ENCODE results near the gene KRTAP10-11. TPM values are rescaled to one million over a fixed set of nuclear protein-coding genes. Genes with fewer than 3 reads are reported as not detected.
"Not testable (repeated sequence)": the region's sequence is repeated elsewhere in the genome, so short reads cannot be mapped to it uniquely, and the experiment has no call there.

KRTAP10-11 gene
- total RNA-seq, 5 donors from 2014 or later (not counting 1 experiment from before 2014, with no cell fraction given), result not detected

- H3K27me3 Mint-ChIP-seq; H3K27ac ChIP-seq (ENCODE audit: low read length); CTCF ChIA-PET; DNase-seq; H3K4me3 Mint-ChIP-seq; H3K9me3 ChIP-seq; H3K36me3 ChIP-seq (ENCODE audit: control insufficient read depth in 2 of 2, extremely low read depth in 1 of 2, insufficient read depth in 1 of 2, low read length in 1 of 2); ATAC-seq (replicated peaks in 1 of 4); H3K4me3 ChIP-seq (ENCODE audit: control insufficient read depth in 1 of 2, extremely low read depth in 1 of 2, low read length in 1 of 2); POLR2A ChIA-PET; H3K27me3 ChIP-seq (replicated peaks in 1 of 2; ENCODE audit: control insufficient read depth in 2 of 2, extremely low read depth in 1 of 2, insufficient read depth in 2 of 2, low read length in 1 of 2): not testable (repeated sequence)
- peaks cover 15 to 32% (median 31%) of the 10 kb centered on the region in 3 donors for H3K4me1 Mint-ChIP-seq
- WGBS (ENCODE audit: insufficient coverage), result 88% methylated on average over 14 of the region's 20 CpGs
- H3K27ac Mint-ChIP-seq, result peak overlapping the region in 1 of 2 donors; percentile 28
- peaks cover 9 to 58% of the 10 kb centered on the region in 2 experiments for H3K4me1 ChIP-seq (ENCODE audit: control insufficient read depth in 1 of 2, extremely low read depth in 1 of 2, insufficient read depth in 2 of 2, low read length in 2 of 2)
- H3K36me3 Mint-ChIP-seq, result peaks cover 32% of the 10 kb centered on the region
- peaks cover 38 to 53% (median 43%) of the 10 kb centered on the region in 3 donors for H3K9me3 Mint-ChIP-seq
Observed at GRCh38 chr21:44627181-44627822, 18.9 kb upstream of the KRTAP10-11 start.

GRCh38 chr21:44627831-44628233, 18.4 kb upstream of the KRTAP10-11 start:
- H3K27ac Mint-ChIP-seq, H3K4me3 Mint-ChIP-seq: not testable (repeated sequence)

GRCh38 chr21:44628707-44629391, 17.4 kb upstream of the KRTAP10-11 start:
- H3K9me3 Mint-ChIP-seq, result peaks cover 25 to 50% (median 33%) of the 10 kb centered on the region in 3 donors
- Histone ChIP-seq H3K9me3 (peaks cover 3% of the 10 kb centered on the region), H3K36me3 (ENCODE audit: control insufficient read depth in 2 of 2, extremely low read depth in 1 of 2, insufficient read depth in 1 of 2, low read length in 1 of 2) (no peaks in the 10 kb centered on the region), H3K4me1 (ENCODE audit: control insufficient read depth in 1 of 2, extremely low read depth in 1 of 2, insufficient read depth in 2 of 2, low read length in 2 of 2) (peaks cover 9 to 58% of the 10 kb centered on the region in 2 experiments), H3K27me3 (replicated peaks in 1 of 2; ENCODE audit: control insufficient read depth in 2 of 2, extremely low read depth in 1 of 2, insufficient read depth in 2 of 2, low read length in 1 of 2) (no peaks in the 10 kb centered on the region), H3K27ac (ENCODE audit: low read length) (no peak overlapping the region), H3K4me3 (ENCODE audit: control insufficient read depth in 1 of 2, extremely low read depth in 1 of 2, low read length in 1 of 2) (no peak overlapping the region)
- no peak overlapping the region for H3K4me3 Mint-ChIP-seq
- H3K36me3 Mint-ChIP-seq, result peaks cover 27% of the 10 kb centered on the region
- WGBS (ENCODE audit: insufficient coverage), result 89% methylated on average over 13 of the region's 18 CpGs
- CTCF ChIA-PET, result interaction anchor here in 1 of 2 donors (0.6 kb wide), 2 partner anchors 10 to 113 kb away, joined by 3 read pairs; no protein-coding TSS in a partner anchor
- no peaks in the 10 kb centered on the region for H3K27me3 Mint-ChIP-seq
- ATAC-seq (replicated peaks in 1 of 4) (no peak), DNase-seq (no peak)
- POLR2A ChIA-PET, result interaction anchor here in 1 of 2 donors (0.6 kb wide), 1 partner anchor 18 kb away, joined by 5 read pairs; no protein-coding TSS in a partner anchor
- H3K27ac Mint-ChIP-seq, result no peak overlapping the region
- H3K4me1 Mint-ChIP-seq, result peaks cover 15 to 32% (median 31%) of the 10 kb centered on the region in 3 donors

More at GRCh38 chr21:44627831-44628233, 18.4 kb upstream of the KRTAP10-11 start:
- DNase-seq; H3K36me3 ChIP-seq (ENCODE audit: control insufficient read depth in 2 of 2, extremely low read depth in 1 of 2, insufficient read depth in 1 of 2, low read length in 1 of 2); ATAC-seq (replicated peaks in 1 of 4); H3K4me3 ChIP-seq (ENCODE audit: control insufficient read depth in 1 of 2, extremely low read depth in 1 of 2, low read length in 1 of 2); H3K27me3 ChIP-seq (replicated peaks in 1 of 2; ENCODE audit: control insufficient read depth in 2 of 2, extremely low read depth in 1 of 2, insufficient read depth in 2 of 2, low read length in 1 of 2); H3K27me3 Mint-ChIP-seq; POLR2A ChIA-PET; H3K9me3 ChIP-seq; CTCF ChIA-PET; H3K27ac ChIP-seq (ENCODE audit: low read length): not testable (repeated sequence)
- Mint-ChIP-seq H3K9me3 (peaks cover 33 to 49% (median 38%) of the 10 kb centered on the region in 3 donors), H3K4me1 (peaks cover 15 to 32% (median 31%) of the 10 kb centered on the region in 3 donors), H3K36me3 (peaks cover 27% of the 10 kb centered on the region)
- H3K4me1 ChIP-seq (ENCODE audit: control insufficient read depth in 1 of 2, extremely low read depth in 1 of 2, insufficient read depth in 2 of 2, low read length in 2 of 2), result peaks cover 9 to 58% of the 10 kb centered on the region in 2 experiments
- WGBS (ENCODE audit: insufficient coverage), result 100% methylated on average over 1 of the region's 15 CpGs

DNA sequence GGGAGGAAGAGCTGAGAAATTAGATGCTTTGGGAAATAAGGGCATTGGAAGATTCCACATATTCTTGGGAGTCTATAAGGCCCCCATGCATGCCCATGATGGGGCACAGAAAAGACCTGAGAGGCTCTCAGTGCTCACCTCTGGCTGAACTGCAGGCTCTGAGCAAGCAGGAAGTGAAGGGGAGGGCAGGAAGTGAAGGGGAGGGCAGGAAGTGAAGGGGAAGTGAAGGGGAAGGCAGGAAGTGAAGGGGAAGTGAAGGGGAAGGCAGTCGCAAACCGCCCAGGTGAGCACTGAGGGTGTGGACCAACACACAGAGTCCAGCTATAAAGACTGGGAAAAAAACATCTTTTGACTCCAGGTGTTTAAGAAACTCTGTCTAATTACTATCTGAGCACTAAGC, 15.8 kb upstream of the KRTAP10-11 start:
- Histone ChIP-seq H3K9me3 (peaks cover 3% of the 10 kb centered on the region), H3K4me1 (ENCODE audit: control insufficient read depth in 1 of 2, extremely low read depth in 1 of 2, insufficient read depth in 2 of 2, low read length in 2 of 2) (peaks cover 9 to 52% of the 10 kb centered on the region in 2 experiments), H3K27ac (ENCODE audit: low read length) (peak overlapping the region; percentile 72), H3K27me3 (replicated peaks in 1 of 2; ENCODE audit: control insufficient read depth in 2 of 2, extremely low read depth in 1 of 2, insufficient read depth in 2 of 2, low read length in 1 of 2) (no peaks in the 10 kb centered on the region), H3K36me3 (ENCODE audit: control insufficient read depth in 2 of 2, extremely low read depth in 1 of 2, insufficient read depth in 1 of 2, low read length in 1 of 2) (no peaks in the 10 kb centered on the region), H3K4me3 (ENCODE audit: control insufficient read depth in 1 of 2, extremely low read depth in 1 of 2, low read length in 1 of 2) (peak overlapping the region in 1 of 2 donors; percentile 51)
- Mint-ChIP-seq H3K36me3 (peaks cover 23% of the 10 kb centered on the region), H3K4me1 (peaks cover 15 to 32% (median 31%) of the 10 kb centered on the region in 3 donors), H3K27ac (peak overlapping the region; percentile 72 to 77), H3K4me3 (peak overlapping the region in 1 of 3 donors; percentile 53), H3K27me3 (no peaks in the 10 kb centered on the region), H3K9me3 (peaks cover 15 to 39% (median 26%) of the 10 kb centered on the region in 3 donors)
- ChIA-PET POLR2A (no interaction called here), CTCF (interaction anchor here in 1 of 2 donors (0.6 kb wide), 1 partner anchor 15 kb away, joined by 3 read pairs; no protein-coding TSS in a partner anchor)
- peak in 1 of 35 experiments; percentile 16 for DNase-seq
- no CpG with 5 or more reads among the region's 2 CpGs for whole genome bisulfite sequencing (ENCODE audit: insufficient coverage)
- ATAC-seq (replicated peaks in 1 of 4), result peak in 2 of 4 experiments; percentile 58 to 75

GRCh38 chr21:44632067-44632466, 14.1 kb upstream of the KRTAP10-11 start:
- POLR2A ChIA-PET, result no interaction called here

DNA sequence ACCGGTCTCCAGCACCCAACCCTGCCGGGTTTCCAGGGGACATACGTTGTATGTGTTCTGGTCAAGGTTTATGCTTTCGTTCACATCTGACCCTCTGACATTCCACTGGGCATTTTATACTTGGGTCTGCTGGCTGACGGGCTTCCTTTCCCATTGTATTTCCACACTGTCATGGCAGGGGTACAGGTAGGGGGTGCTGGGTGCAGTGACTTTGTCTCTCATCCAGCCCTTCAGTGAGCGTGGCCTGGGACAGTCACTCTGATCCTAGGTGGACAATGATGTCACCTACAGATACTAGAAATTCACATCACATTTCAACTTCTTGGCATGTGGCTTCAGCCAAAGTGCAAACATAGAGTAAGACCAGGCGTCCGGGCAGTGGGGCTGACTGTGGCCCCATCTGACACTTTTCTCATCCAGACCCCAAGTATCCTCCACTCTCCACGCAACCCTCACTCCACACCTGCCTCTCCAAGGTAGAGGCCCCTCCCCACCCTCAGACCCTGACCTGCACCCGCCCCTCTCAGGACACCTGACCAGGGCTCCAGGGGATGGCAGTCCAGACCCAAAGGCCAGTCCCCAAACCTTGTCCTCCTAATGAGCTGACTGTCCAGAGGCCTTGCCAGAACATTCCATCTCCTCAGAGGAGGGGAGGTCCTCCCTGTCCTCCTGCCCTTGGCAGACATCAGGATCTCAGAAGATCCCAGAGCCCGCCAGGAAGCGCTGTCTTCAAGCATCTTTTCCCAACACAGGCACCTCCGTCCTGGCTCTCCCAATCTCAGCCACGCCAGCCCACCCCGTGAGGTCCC, 9.8 kb upstream of the KRTAP10-11 start:
- no peak overlapping the region for H3K27ac Mint-ChIP-seq
- no peaks in the 10 kb centered on the region for H3K9me3 ChIP-seq
- no peaks in the 10 kb centered on the region for H3K4me1 ChIP-seq (ENCODE audit: control insufficient read depth in 1 of 2, extremely low read depth in 1 of 2, insufficient read depth in 2 of 2, low read length in 2 of 2)
- POLR2A ChIA-PET, result no interaction called here
- H3K27me3 Mint-ChIP-seq, result peaks cover 0 to 11% of the 10 kb centered on the region in 2 donors
- CTCF ChIA-PET, result no interaction called here
- peaks cover 0 to 16% of the 10 kb centered on the region in 2 experiments for H3K27me3 ChIP-seq (replicated peaks in 1 of 2; ENCODE audit: control insufficient read depth in 2 of 2, extremely low read depth in 1 of 2, insufficient read depth in 2 of 2, low read length in 1 of 2)
- H3K36me3 ChIP-seq (ENCODE audit: control insufficient read depth in 2 of 2, extremely low read depth in 1 of 2, insufficient read depth in 1 of 2, low read length in 1 of 2), result no peaks in the 10 kb centered on the region
- no peaks in the 10 kb centered on the region for H3K4me1 Mint-ChIP-seq
- peaks cover 13% of the 10 kb centered on the region for H3K36me3 Mint-ChIP-seq
- peak in 1 of 35 experiments; percentile 9 for DNase-seq
- no peak overlapping the region for H3K27ac ChIP-seq (ENCODE audit: low read length)
- peaks cover 18 to 35% (median 19%) of the 10 kb centered on the region in 3 donors for H3K9me3 Mint-ChIP-seq
- WGBS (ENCODE audit: insufficient coverage), result 86% methylated on average over 12 of the region's 15 CpGs
- no peak for ATAC-seq (replicated peaks in 1 of 4)
- no peak overlapping the region for H3K4me3 ChIP-seq (ENCODE audit: control insufficient read depth in 1 of 2, extremely low read depth in 1 of 2, low read length in 1 of 2)
- no peak overlapping the region for H3K4me3 Mint-ChIP-seq

More at GRCh38 chr21:44632067-44632466, 14.1 kb upstream of the KRTAP10-11 start:
- no peak overlapping the region for H3K27ac ChIP-seq (ENCODE audit: low read length)
- Mint-ChIP-seq H3K4me3 (no peak overlapping the region), H3K27me3 (no peaks in the 10 kb centered on the region), H3K4me1 (peaks cover 15 to 24% (median 23%) of the 10 kb centered on the region in 3 donors), H3K9me3 (peaks cover 15 to 39% (median 26%) of the 10 kb centered on the region in 3 donors), H3K27ac (peak overlapping the region in 1 of 2 donors; percentile 7), H3K36me3 (peaks cover 23% of the 10 kb centered on the region)
- H3K27me3 ChIP-seq (replicated peaks in 1 of 2; ENCODE audit: control insufficient read depth in 2 of 2, extremely low read depth in 1 of 2, insufficient read depth in 2 of 2, low read length in 1 of 2), result no peaks in the 10 kb centered on the region
- DNase-seq (no peak), ATAC-seq (replicated peaks in 1 of 4) (no peak)
- peaks cover 9 to 36% of the 10 kb centered on the region in 2 experiments for H3K4me1 ChIP-seq (ENCODE audit: control insufficient read depth in 1 of 2, extremely low read depth in 1 of 2, insufficient read depth in 2 of 2, low read length in 2 of 2)
- H3K9me3 ChIP-seq, result peaks cover 3% of the 10 kb centered on the region
- CTCF ChIA-PET, result no interaction called here
- no peak overlapping the region for H3K4me3 ChIP-seq (ENCODE audit: control insufficient read depth in 1 of 2, extremely low read depth in 1 of 2, low read length in 1 of 2)
- no peaks in the 10 kb centered on the region for H3K36me3 ChIP-seq (ENCODE audit: control insufficient read depth in 2 of 2, extremely low read depth in 1 of 2, insufficient read depth in 1 of 2, low read length in 1 of 2)
- no CpG with 5 or more reads among the region's 1 CpG for WGBS (ENCODE audit: insufficient coverage)

Data from T-cell (primary cell).